GDM1 (cell line): ENCODE data around the gene ANKRD42.

Source experiments
- DNase-seq: peaks from one replicate; lab custom pipeline; 2025; lab: John Stamatoyannopoulos, UW

ANKRD42 gene

DNA sequence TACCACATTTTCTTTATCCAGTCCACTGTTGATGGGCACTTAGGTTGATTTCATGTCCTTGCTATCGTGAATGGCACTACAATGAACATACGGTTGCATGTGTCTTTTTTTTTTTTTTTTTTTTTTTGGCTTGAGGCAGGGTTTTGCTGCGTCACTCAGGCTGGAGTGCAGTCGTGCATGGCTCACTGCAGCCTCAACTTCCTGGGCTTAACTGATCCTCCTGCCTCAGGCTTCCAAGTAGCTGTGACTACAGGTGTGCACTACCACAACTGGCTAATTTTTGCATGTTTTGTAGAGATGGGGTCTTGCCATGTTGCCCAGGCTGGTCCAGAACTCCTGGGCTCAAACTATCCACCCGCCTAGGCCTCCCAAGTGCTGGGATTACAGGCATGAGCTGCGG lies 94.1 kb downstream of the ANKRD42 start:
- no peak for DNase-seq

DNA sequence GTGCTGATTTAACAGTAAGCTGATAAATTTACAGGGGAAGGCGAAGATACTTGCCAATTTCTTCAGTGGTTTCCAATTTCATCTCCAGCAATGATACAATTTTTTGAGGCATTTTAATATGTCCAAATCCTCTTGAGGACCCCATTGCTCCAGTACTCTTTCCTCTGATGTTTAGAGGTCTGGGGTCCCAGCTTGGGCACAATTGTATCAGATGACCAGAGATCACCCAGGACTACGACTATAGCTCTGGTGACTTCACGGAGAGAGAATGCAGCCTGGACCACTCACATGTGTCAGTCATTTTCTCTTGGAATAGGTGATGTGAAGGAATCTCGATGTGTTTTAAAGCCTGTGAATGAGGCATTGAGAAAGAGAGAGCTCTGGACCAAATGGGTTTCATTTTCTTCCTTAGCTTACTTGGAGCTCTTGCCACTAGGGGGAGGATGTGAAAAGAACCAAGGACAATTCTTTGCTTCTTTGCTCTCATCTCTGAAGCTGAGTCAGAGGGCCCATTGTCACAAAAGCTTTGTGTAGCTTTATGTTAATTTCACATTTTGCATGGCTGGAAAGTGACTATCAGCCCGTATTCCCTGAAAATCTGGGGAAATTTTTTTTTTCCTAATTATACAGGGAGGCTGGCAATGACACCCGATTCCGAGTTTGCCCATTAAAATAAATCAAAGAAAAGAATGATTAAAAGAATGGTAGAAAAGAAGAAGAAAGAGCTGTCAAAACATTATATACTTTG lies 99.4 kb downstream of the ANKRD42 start:
- DNase-seq = peak; percentile 21

DNA sequence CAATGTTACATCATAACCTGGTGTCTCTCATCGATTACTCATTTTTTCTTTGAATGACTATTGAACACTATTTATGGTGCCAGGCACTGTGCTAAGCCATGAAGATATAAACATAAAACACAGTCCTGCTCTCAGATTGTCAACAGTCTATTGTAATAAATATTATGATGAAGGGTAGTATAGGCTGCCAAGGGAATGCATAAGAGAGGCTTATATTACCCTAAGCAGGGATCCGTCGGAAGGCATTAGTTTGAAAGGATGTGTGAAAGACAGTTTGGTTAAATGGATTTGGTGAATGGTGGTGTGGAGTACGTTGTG lies 99.9 kb downstream of the ANKRD42 start:
- no peak for DNase-seq

DNA sequence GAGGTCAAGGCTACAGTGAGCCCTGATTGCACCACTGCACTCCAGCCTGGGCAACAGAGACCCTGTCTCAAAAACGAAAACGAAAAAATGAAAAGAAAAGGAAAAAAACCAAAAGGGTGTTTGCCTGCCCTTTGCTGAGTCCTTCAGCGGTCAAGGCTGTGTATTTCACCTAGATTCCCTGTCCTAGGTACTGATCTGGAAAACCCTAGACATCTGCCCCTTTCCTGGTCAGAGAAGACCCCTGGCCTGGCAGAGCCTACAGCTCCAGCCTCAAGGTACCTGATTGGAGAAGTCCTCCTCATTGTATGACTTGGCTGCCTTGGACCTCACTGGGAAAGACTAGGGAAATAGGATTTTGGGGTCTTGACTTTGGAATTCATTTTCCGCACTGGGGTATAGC lies 100.7 kb downstream of the ANKRD42 start:
- DNase-seq = no peak
